Mesendoderm (in vitro differentiated cells): Measurements from ENCODE around the gene CYP4A11.
"Not testable (repeated sequence)": the region's sequence is repeated elsewhere in the genome, so short reads cannot be mapped to it uniquely, and the experiment has no call there.

ENCODE experiments used
- DNase-seq: peaks from one replicate; pipeline ENCODE4 v3.0.0; 2013
- H2AK5ac ChIP-seq: 2 replicates; pipeline ENCODE4 v1.6.1; 2013; ENCODE audit warnings: low read length, inconsistent platforms
- H2BK120ac ChIP-seq: 2 replicates; pipeline ENCODE4 v1.6.1; 2013; ENCODE audit warnings: low read depth, mild to moderate bottlenecking, low read length, moderate library complexity, mixed read lengths
- H2BK15ac ChIP-seq: replicated peaks from 2 replicates; pipeline ENCODE4 v1.6.1; 2013; ENCODE audit warnings: low read depth, mild to moderate bottlenecking, moderate library complexity
- H2BK5ac ChIP-seq: 2 replicates; pipeline ENCODE4 v1.6.1; 2013; ENCODE audit warnings: low read length, inconsistent platforms
- H3K18ac ChIP-seq: 2 replicates; pipeline ENCODE4 v1.6.1; 2013; ENCODE audit warnings: mild to moderate bottlenecking, low read length, mixed read lengths
- H3K23ac ChIP-seq: one replicate; pipeline ENCODE4 v1.6.1; 2013; ENCODE audit warnings: low read length
- H3K27ac ChIP-seq: 2 replicates; pipeline ENCODE4 v1.5.1; 2013; ENCODE audit warnings: low read depth, mild to moderate bottlenecking, inconsistent platforms, low read length, moderate library complexity
- H3K27me3 ChIP-seq: 2 replicates; pipeline ENCODE4 v1.6.1; 2013; ENCODE audit warnings: low read length, control low read depth, mild to moderate bottlenecking, inconsistent platforms; ENCODE audit not compliant: insufficient read depth, poor library complexity
- H3K36me3 ChIP-seq: 2 replicates; pipeline ENCODE4 v1.6.1; 2013; ENCODE audit warnings: low read length, inconsistent platforms; ENCODE audit not compliant: control insufficient read depth, insufficient read depth
- H3K4ac ChIP-seq: one replicate; pipeline ENCODE4 v1.6.1; 2013; ENCODE audit warnings: low read depth, mild to moderate bottlenecking, low read length, moderate library complexity
- H3K4me1 ChIP-seq: 2 replicates; pipeline ENCODE4 v1.6.1; 2013; ENCODE audit warnings: low read depth, low read length, inconsistent platforms; ENCODE audit not compliant: control insufficient read depth
- H3K4me2 ChIP-seq: 2 replicates; pipeline ENCODE4 v1.6.1; 2013; ENCODE audit warnings: low read length
- H3K4me3 ChIP-seq: 2 replicates; pipeline ENCODE4 v1.5.1; 2013; ENCODE audit warnings: mild to moderate bottlenecking, low read length
- H3K56ac ChIP-seq: one replicate; pipeline ENCODE4 v1.6.1; 2013; ENCODE audit warnings: low read length
- H3K79me1 ChIP-seq: 2 replicates; pipeline ENCODE4 v1.6.1; 2013; ENCODE audit warnings: low read length, inconsistent platforms
- H3K79me2 ChIP-seq: 2 replicates; pipeline ENCODE4 v1.6.1; 2013; ENCODE audit warnings: mild to moderate bottlenecking, low read length; ENCODE audit not compliant: control insufficient read depth, insufficient read depth
- H3K9ac ChIP-seq: 2 replicates; pipeline ENCODE4 v1.6.1; 2013; ENCODE audit warnings: low read length, inconsistent platforms
- H4K5ac ChIP-seq: one replicate; pipeline ENCODE4 v1.6.1; 2013; ENCODE audit warnings: low read length
- H4K8ac ChIP-seq: one replicate; pipeline ENCODE4 v1.6.1; 2013; ENCODE audit warnings: low read depth, mild to moderate bottlenecking, control low read depth, low read length, moderate library complexity
- WGBS: extraction: QIAGEN DNeasy Blood & Tissue Kit; methylation state at CpG from one replicate; pipeline ENCODE4 v1.1.7; 2013; ENCODE audit warnings: low lambda C conversion rate, missing lambda C conversion rate; ENCODE audit not compliant: insufficient coverage; ENCODE audit errors: extremely low coverage; 5-methylcytosine and 5-hydroxymethylcytosine counted together

The CYP4A11 gene

DNA sequence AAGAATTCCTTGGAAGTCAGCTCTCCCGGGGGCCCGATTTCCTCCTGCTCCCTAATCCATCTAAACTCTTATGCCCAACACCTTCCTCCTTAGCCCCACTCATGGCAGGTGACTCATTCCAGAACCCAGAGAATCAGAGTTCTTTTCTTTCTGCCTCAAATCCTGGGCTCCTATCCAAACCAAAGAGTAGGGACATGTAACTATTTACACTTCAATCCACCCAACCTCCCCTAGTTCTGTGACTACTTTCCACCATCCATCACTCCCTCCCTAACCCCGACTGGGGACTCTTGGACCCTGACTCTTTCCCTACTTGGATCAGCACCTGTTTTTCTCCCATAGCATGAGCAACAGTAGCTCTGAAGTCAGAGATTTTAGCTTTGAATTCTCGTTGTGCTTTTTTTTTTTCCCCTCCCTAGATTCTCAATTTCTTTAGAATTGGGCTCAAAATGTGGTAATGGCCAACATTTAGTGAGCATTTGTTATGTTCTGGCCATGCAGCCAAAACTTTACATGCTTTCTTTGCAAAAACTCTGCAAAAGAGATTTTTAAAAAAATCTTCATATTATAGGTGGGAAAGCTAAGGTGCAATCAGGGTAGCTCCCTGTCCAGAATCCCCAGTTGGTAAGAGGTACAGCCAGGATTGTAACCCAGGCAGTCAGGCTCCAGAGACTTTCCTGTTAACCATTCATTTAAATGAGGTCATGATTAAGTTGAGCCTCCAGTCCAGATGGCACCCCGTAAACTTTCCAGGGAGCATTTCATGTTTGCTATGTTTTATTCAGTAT is 7.5 kb upstream of the CYP4A11 start:
- Histone ChIP-seq H3K9ac (no peak overlapping the region), H3K4ac (no peak overlapping the region), H2AK5ac (no peak overlapping the region), H3K23ac (no peak overlapping the region), H4K8ac (no peak overlapping the region), H3K36me3 (no peaks in the 10 kb centered on the region), H2BK5ac (no peak overlapping the region), H2BK120ac (no peak overlapping the region), H3K18ac (no peak overlapping the region), H3K79me1 (no peaks in the 10 kb centered on the region), H4K5ac (no peak overlapping the region), H3K4me1 (no peaks in the 10 kb centered on the region), H3K4me3 (no peak overlapping the region), H2BK15ac (no peak overlapping the region), H3K79me2 (no peaks in the 10 kb centered on the region), H3K4me2 (no peak overlapping the region), H3K56ac (no peak overlapping the region), H3K27me3 (no peaks in the 10 kb centered on the region), H3K27ac (no peak overlapping the region)
- DNase-seq: no peak
- no CpG with 5 or more reads among the region's 5 CpGs for WGBS

- H3K27ac ChIP-seq, H3K4ac ChIP-seq, H4K8ac ChIP-seq, H3K79me1 ChIP-seq, H2BK5ac ChIP-seq, H3K9ac ChIP-seq, H2AK5ac ChIP-seq, H3K4me2 ChIP-seq, H3K4me3 ChIP-seq, H3K36me3 ChIP-seq, H3K79me2 ChIP-seq, H3K56ac ChIP-seq, H3K4me1 ChIP-seq, H2BK15ac ChIP-seq, H4K5ac ChIP-seq, DNase-seq, H3K18ac ChIP-seq, H2BK120ac ChIP-seq, H3K27me3 ChIP-seq, H3K23ac ChIP-seq: not testable (repeated sequence)
- WGBS: no CpG with 5 or more reads among the region's 2 CpGs
These were observed 6.4 kb upstream of the CYP4A11 start for GRCh38 chr1:46947706-46948105.

GRCh38 chr1:46942086-46942485 is 810 bp upstream of the CYP4A11 start:
- H3K56ac ChIP-seq: no peak overlapping the region
- H2BK120ac ChIP-seq: no peak overlapping the region
- no peak overlapping the region for H3K23ac ChIP-seq
- H3K79me1 ChIP-seq: no peaks in the 10 kb centered on the region
- H3K27ac ChIP-seq: no peak overlapping the region
- H3K4me1 ChIP-seq: peaks cover 6% of the 10 kb centered on the region
- H2BK15ac ChIP-seq: no peak overlapping the region
- no peak overlapping the region for H2AK5ac ChIP-seq
- H3K27me3 ChIP-seq: no peaks in the 10 kb centered on the region
- no peak overlapping the region for H3K4me3 ChIP-seq
- no peak overlapping the region for H3K9ac ChIP-seq
- no peak for DNase-seq
- no peak overlapping the region for H4K8ac ChIP-seq
- no peaks in the 10 kb centered on the region for H3K79me2 ChIP-seq
- H3K4ac ChIP-seq: no peak overlapping the region
- no peak overlapping the region for H4K5ac ChIP-seq
- H3K18ac ChIP-seq: no peak overlapping the region
- H3K36me3 ChIP-seq: no peaks in the 10 kb centered on the region
- no peak overlapping the region for H3K4me2 ChIP-seq
- no peak overlapping the region for H2BK5ac ChIP-seq

DNA sequence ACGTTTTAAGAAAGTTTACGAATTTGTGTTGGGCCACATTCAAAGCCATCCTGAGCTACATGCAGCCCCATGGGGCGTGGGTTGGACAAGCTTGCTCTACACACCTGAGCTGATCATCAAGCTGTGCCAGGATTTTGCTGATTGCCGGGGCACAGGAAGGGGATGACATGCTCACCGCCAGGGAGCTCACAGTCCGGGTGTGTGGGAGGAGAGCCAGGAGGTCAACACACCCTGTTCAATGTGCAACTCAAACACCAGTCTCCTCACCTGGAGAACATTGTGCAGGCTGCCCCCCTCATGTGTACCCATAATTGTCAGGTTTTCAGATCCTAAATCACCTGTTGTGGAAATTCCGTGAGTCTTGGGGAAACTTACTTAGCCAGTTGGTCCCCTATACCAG is 969 bp downstream of the CYP4A11 start:
- no peaks in the 10 kb centered on the region for H3K79me2 ChIP-seq
- H3K56ac ChIP-seq: peak overlapping the region; percentile 25
- WGBS: no CpG with 5 or more reads among the region's 7 CpGs
- no peak overlapping the region for H3K23ac ChIP-seq
- H3K27me3 ChIP-seq: no peaks in the 10 kb centered on the region
- H3K4me3 ChIP-seq: no peak overlapping the region
- H3K18ac ChIP-seq: no peak overlapping the region
- no peak overlapping the region for H2BK5ac ChIP-seq
- no peak overlapping the region for H3K27ac ChIP-seq
- H4K8ac ChIP-seq: no peak overlapping the region
- H3K79me1 ChIP-seq: no peaks in the 10 kb centered on the region
- H3K9ac ChIP-seq: no peak overlapping the region
- peaks cover 6% of the 10 kb centered on the region for H3K4me1 ChIP-seq
- no peak overlapping the region for H3K4me2 ChIP-seq
- no peak overlapping the region for H2BK15ac ChIP-seq
- H2BK120ac ChIP-seq: no peak overlapping the region
- no peak overlapping the region for H3K4ac ChIP-seq
- no peaks in the 10 kb centered on the region for H3K36me3 ChIP-seq
- H4K5ac ChIP-seq: no peak overlapping the region
- H2AK5ac ChIP-seq: no peak overlapping the region
- DNase-seq: no peak

DNA sequence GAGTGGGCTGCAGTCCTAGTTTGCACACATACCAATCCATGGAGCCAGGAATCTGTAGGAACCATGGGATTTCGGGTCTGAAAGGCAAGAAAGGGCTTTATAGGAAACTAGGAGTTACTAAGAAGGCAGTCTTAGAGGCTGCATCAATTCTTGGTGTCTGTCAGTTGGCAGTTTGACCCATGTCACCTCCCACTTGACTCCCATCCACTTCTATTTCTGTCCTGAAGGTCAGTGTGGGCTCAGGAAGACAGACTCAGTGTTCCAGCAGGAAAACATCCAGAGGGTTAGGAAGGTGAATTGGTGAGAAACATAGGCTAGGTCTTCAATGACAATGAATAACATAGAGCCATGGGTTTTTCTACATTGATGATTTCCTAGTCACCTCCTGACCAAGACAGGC is 4.0 kb downstream of the CYP4A11 start:
- H2BK15ac ChIP-seq: no peak overlapping the region
- H2BK5ac ChIP-seq: no peak overlapping the region
- H2BK120ac ChIP-seq: no peak overlapping the region
- H3K36me3 ChIP-seq: no peaks in the 10 kb centered on the region
- H4K8ac ChIP-seq: no peak overlapping the region
- no peak overlapping the region for H3K56ac ChIP-seq
- WGBS: no CpG with 5 or more reads among the region's 1 CpG
- no peak overlapping the region for H4K5ac ChIP-seq
- H3K4me2 ChIP-seq: no peak overlapping the region
- no peak overlapping the region for H3K9ac ChIP-seq
- no peak overlapping the region for H2AK5ac ChIP-seq
- no peaks in the 10 kb centered on the region for H3K27me3 ChIP-seq
- H3K4me1 ChIP-seq: peaks cover 6% of the 10 kb centered on the region
- no peaks in the 10 kb centered on the region for H3K79me1 ChIP-seq
- no peak overlapping the region for H3K4ac ChIP-seq
- H3K4me3 ChIP-seq: no peak overlapping the region
- no peak for DNase-seq
- no peak overlapping the region for H3K27ac ChIP-seq
- no peak overlapping the region for H3K18ac ChIP-seq
- H3K79me2 ChIP-seq: no peaks in the 10 kb centered on the region
- no peak overlapping the region for H3K23ac ChIP-seq

GRCh38 chr1:46936788-46937187 is 4.5 kb downstream of the CYP4A11 start:
- H3K9ac ChIP-seq: no peak overlapping the region
- no peak overlapping the region for H2BK15ac ChIP-seq
- H3K27ac ChIP-seq: no peak overlapping the region
- no peak overlapping the region for H3K18ac ChIP-seq
- no peaks in the 10 kb centered on the region for H3K79me2 ChIP-seq
- no peak overlapping the region for H3K4me2 ChIP-seq
- no peak overlapping the region for H2BK120ac ChIP-seq
- WGBS: no CpG with 5 or more reads among the region's 1 CpG
- H2AK5ac ChIP-seq: no peak overlapping the region
- H3K4me3 ChIP-seq: no peak overlapping the region
- no peak overlapping the region for H4K5ac ChIP-seq
- no peak for DNase-seq
- no peak overlapping the region for H3K56ac ChIP-seq
- H3K23ac ChIP-seq: no peak overlapping the region
- H2BK5ac ChIP-seq: no peak overlapping the region
- no peaks in the 10 kb centered on the region for H3K36me3 ChIP-seq
- peaks cover 6% of the 10 kb centered on the region for H3K4me1 ChIP-seq
- H3K79me1 ChIP-seq: no peaks in the 10 kb centered on the region
- no peaks in the 10 kb centered on the region for H3K27me3 ChIP-seq
- no peak overlapping the region for H4K8ac ChIP-seq
- no peak overlapping the region for H3K4ac ChIP-seq
